AG04450 (cell line): ENCODE results near the gene C1QTNF9. TPM values are rescaled to one million over a fixed set of nuclear protein-coding genes. Genes with fewer than 3 reads are reported as not detected.

Experiments
- CTCF ChIA-PET: fragments of 300-600, 350-600 bp; formaldehyde crosslinking; extraction: SDS; loops from one replicate; lab custom pipeline; 2022; ENCODE audit warnings: antibody characterized with exemption, inconsistent platforms; lab: Charles Lee
- POLR2A ChIA-PET: fragments of 350-600 bp; formaldehyde crosslinking; extraction: SDS; loops from one replicate; lab custom pipeline; 2021; ENCODE audit warnings: antibody characterized with exemption, inconsistent platforms; lab: Yijun Ruan, JAX
- DNase-seq: peaks from one replicate; pipeline ENCODE4 v3.0.0-alpha.2; 2011; ENCODE audit warnings: low read depth, low spot score
- H3K27ac ChIP-seq: one replicate; pipeline ENCODE4 v1.5.1; 2012; ENCODE audit warnings: low read depth, low read length, control low read depth
- H3K27me3 ChIP-seq: one replicate; pipeline ENCODE4 v1.6.0; 2012; ENCODE audit warnings: low read length; ENCODE audit not compliant: control insufficient read depth, insufficient read depth
- H3K4me3 ChIP-seq: 2 replicates; pipeline ENCODE4 v1.5.1; 2011; ENCODE audit warnings: mild to moderate bottlenecking, low read depth, low read length, control low read depth
- H3K9me3 ChIP-seq: 2 replicates; pipeline ENCODE4 v1.5.1; 2012; ENCODE audit warnings: low read length; ENCODE audit not compliant: control insufficient read depth, insufficient read depth
- CTCF ChIP-seq: IDR thresholded peaks from 2 replicates; pipeline ENCODE4 v1.5.1; 2011; ENCODE audit warnings: low read depth, low read length, control low read depth, inconsistent platforms
- polyA plus RNA-seq: library from polyadenylated mRNA; depleted of rRNA; stranded (reverse); fragments of >200 nt; gene quantifications from 2 replicates; pipeline ENCODE4 v1.2.3, GENCODE V29; 2011

C1QTNF9 gene
- polyA plus RNA-seq, 1 experiment = 0.11 TPM

DNA sequence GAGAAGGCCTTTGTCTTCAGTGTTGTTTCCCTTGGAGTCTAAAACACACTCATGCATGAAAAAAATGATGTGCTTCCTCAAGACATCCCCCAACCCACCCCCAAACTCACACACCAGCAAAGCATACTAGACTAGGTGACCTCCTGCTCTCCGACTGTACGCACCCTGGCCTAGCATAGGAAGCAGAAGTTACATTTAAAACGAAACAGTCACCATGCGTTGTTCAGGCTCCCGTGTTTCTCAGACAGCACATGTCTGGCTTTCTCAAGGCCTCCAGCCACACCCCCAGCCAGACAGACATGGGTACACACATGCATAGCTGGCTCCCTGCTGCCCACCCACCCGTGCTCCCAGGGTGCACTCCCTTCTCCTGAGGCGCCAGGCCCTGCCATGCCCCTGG is 28.7 kb upstream of the C1QTNF9 start:
- DNase-seq = no peak
- H3K9me3 ChIP-seq = no peaks in the 10 kb centered on the region
- no peaks in the 10 kb centered on the region for H3K27me3 ChIP-seq
- no peak overlapping the region for H3K4me3 ChIP-seq
- TF ChIP-seq CTCF = no peak
- POLR2A ChIA-PET = no interaction called here
- CTCF ChIA-PET = interaction anchor here (1.0 kb wide), 1 partner anchor 52 kb away, joined by 5 read pairs; no protein-coding TSS in a partner anchor
- no peak overlapping the region for H3K27ac ChIP-seq

DNA sequence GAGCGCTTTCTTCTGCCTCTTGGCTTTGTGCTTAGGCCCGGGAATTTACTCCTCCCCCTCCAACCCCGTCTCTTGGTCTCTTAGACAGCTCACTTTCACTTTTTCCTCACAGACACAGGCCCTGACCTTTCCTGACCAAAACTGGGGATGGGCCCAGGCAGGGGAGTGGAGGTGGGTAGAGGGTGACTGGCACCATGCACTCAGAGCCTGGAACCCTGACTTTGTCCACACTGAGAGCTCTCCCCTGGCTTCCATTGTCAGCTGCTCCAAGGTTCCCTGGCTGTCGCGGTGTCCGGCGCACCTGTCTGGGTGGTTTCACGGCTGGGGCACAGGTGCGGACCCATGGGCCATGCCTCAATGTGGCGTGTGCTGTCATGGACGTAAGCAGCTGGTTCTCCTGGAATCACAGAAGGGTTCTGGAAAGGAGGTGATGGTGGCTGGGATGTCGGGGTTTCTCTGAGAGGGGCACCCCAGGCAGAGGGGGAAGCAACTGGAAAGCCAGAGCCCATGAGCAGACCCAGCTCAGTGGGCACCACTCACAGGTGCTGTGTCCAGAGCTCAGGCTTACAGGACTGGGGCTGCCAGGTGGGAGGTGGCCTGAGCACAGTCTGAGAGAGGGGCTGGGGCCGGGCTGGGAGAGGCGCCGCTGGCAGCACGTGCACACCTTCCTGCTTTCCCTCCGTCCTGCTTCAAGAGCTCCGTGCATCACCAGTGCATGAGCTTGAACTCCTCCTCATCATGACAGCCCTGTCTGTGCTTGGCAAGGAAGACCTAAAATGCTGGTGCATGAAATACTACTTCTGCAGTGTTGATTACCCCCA is 28.0 kb upstream of the C1QTNF9 start:
- CTCF ChIA-PET = interaction anchor here (1.0 kb wide), 1 partner anchor 53 kb away, joined by 5 read pairs; no protein-coding TSS in a partner anchor
- no peak for TF ChIP-seq CTCF
- no peak overlapping the region for H3K4me3 ChIP-seq
- POLR2A ChIA-PET = no interaction called here
- no peak for DNase-seq
- H3K9me3 ChIP-seq = no peaks in the 10 kb centered on the region
- no peak overlapping the region for H3K27ac ChIP-seq
- H3K27me3 ChIP-seq = no peaks in the 10 kb centered on the region

DNA sequence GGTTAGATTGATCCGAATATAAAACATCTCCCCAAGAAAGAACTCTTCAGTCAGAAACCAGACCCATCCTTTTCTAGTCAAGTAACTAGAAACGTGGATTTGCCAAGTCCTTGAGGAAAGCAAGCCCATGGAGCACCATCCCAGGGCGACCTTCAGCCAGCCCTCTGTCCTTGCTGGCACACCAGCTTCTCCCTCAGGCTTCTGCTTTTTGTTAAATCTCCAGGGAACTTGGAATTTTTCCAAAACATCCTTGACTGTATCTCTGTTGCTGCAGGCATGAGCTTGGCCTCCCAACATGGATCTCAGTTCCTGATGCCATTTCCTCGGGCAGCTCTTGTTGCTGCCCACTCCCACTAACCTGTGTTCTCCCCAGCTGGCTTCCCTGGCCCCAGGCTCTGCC is 27.1 kb upstream of the C1QTNF9 start:
- Histone ChIP-seq H3K27ac (no peak overlapping the region), H3K9me3 (no peaks in the 10 kb centered on the region), H3K27me3 (no peaks in the 10 kb centered on the region), H3K4me3 (no peak overlapping the region)
- CTCF ChIA-PET = no interaction called here
- no peak for TF ChIP-seq CTCF
- POLR2A ChIA-PET = no interaction called here
- DNase-seq = no peak

DNA sequence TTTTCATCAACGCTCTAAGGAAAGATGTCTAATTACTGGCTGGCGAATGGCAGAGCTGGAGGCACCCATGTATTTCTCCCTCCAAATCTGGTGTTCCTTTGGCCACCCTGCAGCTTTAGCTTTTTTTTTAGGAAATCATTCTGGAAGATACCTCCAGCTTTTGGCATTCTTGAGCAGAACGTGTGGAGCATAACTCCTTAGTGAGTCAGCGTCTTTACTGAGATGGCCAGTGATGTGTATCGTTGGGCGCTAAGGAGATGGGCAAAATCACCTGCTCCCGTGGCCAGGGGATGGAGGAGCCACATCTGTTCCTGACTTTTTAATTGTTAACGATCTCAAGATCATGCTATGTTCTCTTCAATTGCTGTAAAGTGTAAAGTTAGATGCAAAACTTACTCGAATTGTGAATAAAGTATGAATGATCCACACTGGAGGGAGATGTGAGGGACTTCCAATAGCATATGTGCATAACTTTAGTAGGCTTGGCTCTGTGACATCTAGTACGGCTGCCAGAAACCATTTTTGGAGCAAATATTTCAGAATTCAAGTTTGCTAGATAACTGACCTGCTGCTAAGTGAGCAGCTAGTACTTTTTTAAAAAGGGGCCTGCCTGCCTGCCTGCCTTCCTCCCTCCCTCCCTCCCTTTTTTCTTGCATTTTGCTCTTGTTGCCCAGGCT is 24.4 kb upstream of the C1QTNF9 start:
- ChIA-PET CTCF (interaction anchor here (0.6 kb wide), 1 partner anchor 296 kb away, joined by 3 read pairs; no protein-coding TSS in a partner anchor), POLR2A (no interaction called here)
- no peak for DNase-seq
- Histone ChIP-seq H3K27ac (no peak overlapping the region), H3K27me3 (no peaks in the 10 kb centered on the region), H3K9me3 (no peaks in the 10 kb centered on the region), H3K4me3 (no peak overlapping the region)
- TF ChIP-seq CTCF = no peak

DNA sequence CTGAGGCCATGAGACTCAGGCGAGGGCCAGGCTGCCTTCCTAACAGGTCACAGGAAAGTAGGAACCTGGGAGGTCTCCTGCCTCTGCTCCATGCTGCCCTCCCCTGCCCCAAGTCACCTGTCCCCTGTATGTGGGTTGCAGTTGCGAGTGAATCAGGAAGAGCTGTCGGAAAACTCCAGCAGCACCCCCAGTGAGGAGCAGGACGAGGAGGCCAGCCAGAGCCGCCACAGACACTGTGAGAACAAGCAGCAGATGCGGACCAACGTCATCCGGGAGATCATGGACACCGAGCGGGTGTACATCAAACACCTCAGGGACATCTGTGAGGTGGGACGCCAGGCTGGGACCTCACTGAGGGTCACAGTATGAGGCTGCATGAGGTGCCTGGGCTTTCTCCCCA is 22.8 kb upstream of the C1QTNF9 start:
- TF ChIP-seq CTCF = no peak
- POLR2A ChIA-PET = no interaction called here
- CTCF ChIA-PET = no interaction called here
- Histone ChIP-seq H3K4me3 (no peak overlapping the region), H3K27me3 (no peaks in the 10 kb centered on the region), H3K27ac (no peak overlapping the region), H3K9me3 (no peaks in the 10 kb centered on the region)
- DNase-seq = no peak
